GM12892 (cell line): ENCODE results near the gene CAMK2B.

Experiments
- POLR2A ChIP-seq: IDR thresholded peaks from 2 replicates; pipeline ENCODE4 v1.6.1; 2011; ENCODE audit warnings: low read depth, low read length, control low read depth
- POLR2AphosphoS5 ChIP-seq: IDR thresholded peaks from 2 replicates; pipeline ENCODE4 v1.6.1; 2011; ENCODE audit warnings: low read depth, low read length, control low read depth

DNA sequence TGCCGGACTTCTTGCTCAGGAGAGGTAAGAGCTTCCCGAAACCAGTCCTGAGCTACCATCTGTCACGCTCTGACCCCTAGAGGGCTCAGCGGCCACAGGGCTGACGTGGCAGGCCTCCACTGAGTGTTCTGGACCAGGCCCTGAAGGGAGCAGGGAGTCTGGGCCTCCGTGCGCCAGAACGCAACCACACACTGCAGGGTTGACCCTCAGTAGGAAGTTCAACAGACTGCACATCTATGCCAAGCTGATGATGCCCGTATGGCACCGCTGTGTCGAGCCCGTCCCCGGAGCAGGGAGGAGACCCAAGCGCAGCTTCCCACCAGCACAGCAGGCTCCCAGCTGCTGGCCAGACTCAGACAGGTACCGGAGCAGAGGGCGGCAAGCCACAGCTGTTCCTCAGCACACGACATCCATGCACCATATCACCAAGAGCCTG is 39.2 kb downstream of the CAMK2B start:
- TF ChIP-seq POLR2A (no peak), POLR2AphosphoS5 (no peak)
